ENCODE data around the gene GPR161.

GRCh38 chr1:168145184-168146159 is 8.7 kb upstream of the GPR161 start:
- TF ChIP-seq POLR2A (IDR thresholded peaks at IDR 0.05) (no peak), CTCF (IDR thresholded peaks at IDR 0.05) (peak; percentile 85 to 99 (median 99))
